ENCODE data around the gene HCRT. TPM values are rescaled to one million over a fixed set of nuclear protein-coding genes. Genes with fewer than 3 reads are reported as not detected.
"Not testable (repeated sequence)": the region's sequence is repeated elsewhere in the genome, so short reads cannot be mapped to it uniquely, and the experiment has no call there.

The HCRT gene
- total RNA-seq, 1 donor from 2014 or later, result not detected

GRCh38 chr17:42212382-42212781 lies 27.1 kb upstream of the HCRT start:
- Histone ChIP-seq H3K4me2 (no peak overlapping the region), H3K27me3 (no peaks in the 10 kb centered on the region), H3K9ac (no peak overlapping the region), H3F3A (ENCODE audit: low read depth) (no peaks in the 10 kb centered on the region), H3K4me3 (no peak overlapping the region), H4K20me1 (ENCODE audit: low read depth) (no peaks in the 10 kb centered on the region), H3K9me3 (ENCODE audit: low read depth) (no peaks in the 10 kb centered on the region), H3K4me1 (no peaks in the 10 kb centered on the region), H3K36me3 (peaks cover 10% of the 10 kb centered on the region), H3K27ac (no peak overlapping the region), H2AFZ (replicated peaks) (no peak overlapping the region), H3K79me2 (ENCODE audit: low read depth) (no peaks in the 10 kb centered on the region)
- no peaks in the 10 kb centered on the region for H3K4me1 Mint-ChIP-seq
- H3K4me3 Mint-ChIP-seq, result no peak overlapping the region
- no peaks in the 10 kb centered on the region for H3K9me3 Mint-ChIP-seq
- no peak overlapping the region for H3K27ac Mint-ChIP-seq
- TF ChIP-seq CTCF (IDR thresholded peaks at IDR 0.05), result no peak
- no peak for TF ChIP-seq EZH2 (IDR thresholded peaks at IDR 0.05)
- no peak for TF ChIP-seq EZH2phosphoT487 (IDR thresholded peaks at IDR 0.05)
- no peak for DNase-seq (ENCODE audit: low spot score)
- no peaks in the 10 kb centered on the region for H3K27me3 Mint-ChIP-seq (ENCODE audit: insufficient read depth, low read depth)
- peaks cover 28% of the 10 kb centered on the region for H3K36me3 Mint-ChIP-seq

GRCh38 chr17:42211921-42212341 lies 26.7 kb upstream of the HCRT start:
- H3K36me3 Mint-ChIP-seq, result peaks cover 25% of the 10 kb centered on the region
- H4K20me1 ChIP-seq (ENCODE audit: low read depth); DNase-seq (ENCODE audit: low spot score); H3K27ac Mint-ChIP-seq; H3K9ac ChIP-seq; H3K4me3 ChIP-seq; H3F3A ChIP-seq (ENCODE audit: low read depth); H3K27ac ChIP-seq; H3K79me2 ChIP-seq (ENCODE audit: low read depth); H3K27me3 ChIP-seq; H3K27me3 Mint-ChIP-seq (ENCODE audit: insufficient read depth, low read depth); H3K9me3 ChIP-seq (ENCODE audit: low read depth); H2AFZ ChIP-seq (replicated peaks); H3K4me2 ChIP-seq; H3K4me3 Mint-ChIP-seq; H3K4me1 Mint-ChIP-seq; H3K4me1 ChIP-seq; H3K9me3 Mint-ChIP-seq: not testable (repeated sequence)
- peaks cover 13% of the 10 kb centered on the region for H3K36me3 ChIP-seq

- H3K4me3 ChIP-seq, result no peak overlapping the region
- H3K9ac ChIP-seq, result no peak overlapping the region
- H2AFZ ChIP-seq (replicated peaks), result no peak overlapping the region
- peaks cover 13% of the 10 kb centered on the region for H3K36me3 ChIP-seq
- H3K9me3 Mint-ChIP-seq, result no peaks in the 10 kb centered on the region
- H3K4me2 ChIP-seq, result no peak overlapping the region
- DNase-seq (ENCODE audit: low spot score), result no peak
- no peaks in the 10 kb centered on the region for H3K4me1 ChIP-seq
- no peaks in the 10 kb centered on the region for H3F3A ChIP-seq (ENCODE audit: low read depth)
- H3K27me3 Mint-ChIP-seq (ENCODE audit: insufficient read depth, low read depth), result no peaks in the 10 kb centered on the region
- H3K36me3 Mint-ChIP-seq, result peaks cover 30% of the 10 kb centered on the region
- H3K79me2 ChIP-seq (ENCODE audit: low read depth), result no peaks in the 10 kb centered on the region
- TF ChIP-seq EZH2 (IDR thresholded peaks at IDR 0.05) (no peak), CTCF (IDR thresholded peaks at IDR 0.05) (no peak), EZH2phosphoT487 (IDR thresholded peaks at IDR 0.05) (no peak)
- H3K27ac ChIP-seq, result no peak overlapping the region
- no peaks in the 10 kb centered on the region for H4K20me1 ChIP-seq (ENCODE audit: low read depth)
- H3K27ac Mint-ChIP-seq, result no peak overlapping the region
- no peak overlapping the region for H3K4me3 Mint-ChIP-seq
- no peaks in the 10 kb centered on the region for H3K4me1 Mint-ChIP-seq
- H3K9me3 ChIP-seq (ENCODE audit: low read depth), result no peaks in the 10 kb centered on the region
- no peaks in the 10 kb centered on the region for H3K27me3 ChIP-seq
Observed at GRCh38 chr17:42210046-42210445, 24.8 kb upstream of the HCRT start.

GRCh38 chr17:42206153-42206612 lies 20.9 kb upstream of the HCRT start:
- H3K36me3 Mint-ChIP-seq, result peaks cover 34% of the 10 kb centered on the region
- H3K27me3 Mint-ChIP-seq (ENCODE audit: insufficient read depth, low read depth); H3K4me1 Mint-ChIP-seq; H3K9ac ChIP-seq; H3K4me3 ChIP-seq; H3K27me3 ChIP-seq; H3K9me3 ChIP-seq (ENCODE audit: low read depth); H3F3A ChIP-seq (ENCODE audit: low read depth); H3K4me1 ChIP-seq; H3K9me3 Mint-ChIP-seq; H3K4me2 ChIP-seq; H3K4me3 Mint-ChIP-seq; DNase-seq (ENCODE audit: low spot score); H3K27ac Mint-ChIP-seq; H3K79me2 ChIP-seq (ENCODE audit: low read depth); H3K27ac ChIP-seq; H4K20me1 ChIP-seq (ENCODE audit: low read depth); H2AFZ ChIP-seq (replicated peaks): not testable (repeated sequence)
- H3K36me3 ChIP-seq, result peaks cover 13% of the 10 kb centered on the region

Data from neural progenitor cell (in vitro differentiated cells).